Stimulated activated CD4-positive, alpha-beta T cell treated with anti-CD3 and anti-CD28 coated beads, Interleukin-1b, Interleukin-23, amount 100 ng/mL, for 1 hour (primary cell): ENCODE measurements around the gene VGF.
A peak's percentile ranks its signal among the peaks of the same experiment; 100 is the strongest.

Experiments used
- DNase-seq, 2 donors: peaks; one replicate each; pipeline ENCODE4 v3.0.0-alpha.2; 2020; ENCODE audit warnings: low read depth in 2 of 2

The VGF gene

DNA sequence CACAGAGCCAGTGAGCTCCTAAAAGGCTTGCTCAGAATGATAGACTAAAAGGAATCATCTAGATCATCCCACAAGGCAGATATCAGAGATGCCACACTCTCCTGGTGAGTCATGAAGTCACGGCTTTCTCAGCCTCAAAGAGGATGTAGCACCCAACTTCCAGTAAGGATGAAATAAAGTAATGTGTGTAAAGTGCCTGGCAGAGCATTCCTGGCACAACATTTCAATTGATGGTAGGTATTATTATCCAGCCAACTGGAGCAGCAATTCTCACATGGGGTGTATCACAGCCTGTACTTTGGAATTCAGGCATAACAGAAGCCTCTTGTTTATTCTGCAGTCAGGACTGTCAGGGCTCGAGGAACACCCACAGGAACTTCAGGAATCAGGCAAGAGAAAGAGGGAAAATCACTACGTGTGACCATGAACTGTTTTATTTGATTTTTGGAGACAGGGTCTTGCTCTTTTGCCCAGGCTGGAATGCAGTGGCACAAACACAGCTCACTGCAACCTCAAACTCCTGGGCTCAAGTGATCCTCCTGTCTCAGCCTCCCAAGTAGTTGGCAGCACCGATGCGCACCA, 20.0 kb upstream of the VGF start:
- DNase-seq: no peak

DNA sequence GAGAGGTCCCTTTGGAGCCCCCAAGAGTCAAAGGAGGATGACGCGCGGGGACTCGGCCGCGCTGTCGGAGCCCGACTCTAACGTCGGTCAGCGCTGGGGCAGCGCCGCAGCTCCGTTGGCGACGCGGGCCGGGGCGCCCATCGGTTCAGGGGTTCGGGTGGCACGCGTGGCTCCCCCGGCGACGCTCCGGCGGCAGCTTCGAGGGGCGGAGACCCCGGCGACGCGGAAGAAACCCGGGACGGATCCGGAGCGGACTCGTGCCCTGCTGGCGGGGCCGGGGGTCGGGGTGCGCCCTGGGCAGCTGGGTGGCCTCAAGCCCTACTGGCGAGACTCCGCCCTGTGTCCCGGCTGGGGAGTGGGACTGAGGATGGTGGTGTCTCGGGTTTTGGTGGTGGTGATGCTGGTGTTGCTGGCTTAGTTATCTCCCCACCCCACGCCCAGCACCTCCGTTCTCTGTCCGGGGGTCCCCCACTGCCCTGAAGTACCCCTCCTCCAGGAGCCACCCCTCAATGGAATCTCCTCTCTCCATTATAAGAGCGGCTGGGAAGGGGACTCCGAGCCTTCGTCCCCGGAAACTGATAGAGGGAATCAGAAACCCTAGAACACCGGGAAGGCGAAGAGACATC, 14.9 kb upstream of the VGF start, which contains the start of gene NAT16:
Gene NAT16, minus strand, starts transcription at position 164 of the 626 bp plus-strand sequence. CDS start 5,486 bp downstream, outside the sequence.
- no peak for DNase-seq

DNA sequence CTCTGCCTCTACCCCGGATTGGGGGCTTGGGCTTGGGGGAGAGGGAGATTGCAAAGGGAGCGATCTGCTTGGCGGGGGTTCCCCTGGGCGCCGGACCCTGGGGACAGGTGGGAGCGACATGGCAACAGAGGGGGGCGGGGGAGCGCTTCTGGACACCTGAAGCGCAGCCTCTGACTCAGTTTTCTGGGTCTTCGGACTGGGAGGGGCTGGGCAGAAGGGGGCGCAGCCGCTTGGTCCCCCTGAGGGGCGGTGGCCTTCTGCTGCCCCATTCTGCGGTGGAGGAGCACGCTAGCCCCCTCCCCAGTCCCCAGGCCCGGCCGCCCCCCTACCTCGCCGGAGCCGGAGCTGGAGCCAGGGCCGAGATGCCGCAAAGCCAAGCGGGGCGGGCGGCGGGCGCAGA, 14.3 kb upstream of the VGF start:
- no peak for DNase-seq

DNA sequence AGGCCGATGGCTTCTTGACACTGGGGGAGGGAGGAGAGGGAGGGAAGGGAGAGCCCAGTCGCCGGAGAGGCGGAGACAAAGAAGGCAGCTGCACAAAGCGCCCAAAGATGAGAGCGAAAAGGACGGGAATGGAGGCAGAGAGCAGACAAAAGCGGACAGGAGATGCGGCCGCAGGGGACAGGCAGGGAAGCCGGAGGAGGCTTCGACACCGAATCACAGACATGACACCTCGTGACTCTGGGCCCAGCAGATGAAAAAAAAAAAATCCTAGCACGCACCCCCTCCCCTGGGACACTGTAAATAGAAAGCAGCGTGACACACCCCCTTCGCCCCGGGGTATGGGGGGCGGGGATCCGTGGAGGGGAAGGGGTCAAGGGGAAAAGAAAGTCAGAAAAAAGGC, 13.7 kb upstream of the VGF start:
- no peak for DNase-seq

DNA sequence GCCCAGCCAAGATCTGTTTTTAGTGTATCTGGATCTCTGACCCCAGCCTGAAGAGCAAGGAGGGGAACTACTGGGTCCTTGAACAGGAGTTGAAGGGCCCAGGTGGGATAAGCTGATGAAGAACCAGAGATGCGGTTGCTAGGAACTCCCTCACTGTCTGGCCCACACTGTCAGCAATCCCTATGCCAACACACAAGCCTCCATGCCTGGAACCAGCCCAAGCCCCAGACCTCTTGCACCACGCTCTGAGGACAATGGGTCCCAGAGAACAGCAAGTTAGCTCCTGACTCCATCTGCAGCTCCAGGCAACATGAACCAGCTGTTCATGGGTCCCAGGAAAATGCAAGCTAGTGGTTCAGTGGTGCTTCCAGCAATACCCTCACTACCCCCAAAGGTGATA, 12.3 kb upstream of the VGF start:
- no peak for DNase-seq

DNA sequence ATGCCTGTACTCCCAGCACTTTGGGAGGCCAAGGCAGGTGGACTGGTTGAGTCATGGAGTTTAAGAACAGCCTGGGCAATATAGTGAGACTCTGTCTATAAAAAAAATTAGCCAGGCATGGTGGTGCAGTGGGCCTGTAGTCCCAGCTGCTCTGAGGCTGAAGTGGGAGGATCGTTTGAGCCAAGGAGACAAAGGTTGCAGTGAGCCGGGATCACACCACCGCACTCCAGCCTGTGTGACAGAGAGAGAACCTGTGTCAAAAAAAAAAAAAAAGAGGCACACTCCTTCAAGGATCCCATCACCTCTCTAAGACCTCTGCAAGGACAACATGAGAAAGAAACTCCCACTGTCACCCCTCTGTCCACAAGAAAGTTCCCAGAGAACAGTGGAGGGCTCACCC, 10.3 kb upstream of the VGF start:
- DNase-seq: no peak

DNA sequence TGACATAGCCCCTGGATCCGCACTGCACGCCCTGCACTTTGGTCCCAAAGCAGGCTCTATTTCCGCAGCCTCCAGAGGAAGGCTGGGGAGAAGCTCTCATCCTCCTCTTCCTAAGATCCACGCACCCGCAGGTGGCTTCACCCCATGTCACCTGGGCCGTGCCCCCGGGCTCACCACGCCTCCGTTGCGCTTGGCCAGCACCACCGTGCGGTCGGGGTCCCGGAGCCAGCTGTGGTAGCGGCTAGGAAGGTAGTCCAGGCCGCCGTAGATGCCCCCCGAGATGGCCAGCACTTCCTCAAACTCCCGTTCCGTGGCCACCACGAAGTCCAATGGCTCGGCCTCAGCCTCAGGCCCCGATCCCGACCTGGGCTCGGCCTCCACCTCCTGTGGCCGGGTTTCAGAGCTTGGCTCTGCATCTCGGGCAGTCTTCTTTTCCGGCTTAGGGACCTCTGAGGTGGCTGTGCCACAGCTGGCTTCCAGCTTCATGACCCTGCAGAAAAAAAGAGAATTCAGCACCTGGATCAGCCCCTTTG, 9.0 kb upstream of the VGF start:
- DNase-seq: no peak

DNA sequence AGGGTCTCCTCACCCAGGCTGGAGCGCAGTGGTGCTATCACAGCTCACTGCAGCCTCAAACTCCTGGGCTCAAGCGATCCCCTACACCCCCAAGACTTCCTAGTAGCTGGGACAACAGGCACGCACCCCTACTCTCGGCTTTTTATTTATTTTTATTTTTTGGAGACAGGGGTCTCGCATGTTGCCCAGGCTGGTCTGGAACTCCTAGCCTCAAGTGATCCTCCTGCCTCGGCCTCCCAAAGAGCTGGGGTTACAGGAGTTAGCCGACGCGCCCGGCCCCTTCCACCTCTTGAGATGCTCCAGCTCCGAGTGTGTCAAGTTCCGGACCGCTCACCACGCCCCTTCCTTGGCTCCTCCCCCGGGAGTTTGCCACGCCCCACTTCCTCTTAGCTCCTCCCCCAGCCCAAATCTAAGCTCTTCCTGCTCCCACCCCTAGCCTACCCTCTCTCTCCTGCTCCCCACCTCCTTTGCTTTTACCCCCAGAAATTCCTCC, 8.4 kb upstream of the VGF start:
- DNase-seq: peak in 1 of 2 donors; percentile 47

DNA sequence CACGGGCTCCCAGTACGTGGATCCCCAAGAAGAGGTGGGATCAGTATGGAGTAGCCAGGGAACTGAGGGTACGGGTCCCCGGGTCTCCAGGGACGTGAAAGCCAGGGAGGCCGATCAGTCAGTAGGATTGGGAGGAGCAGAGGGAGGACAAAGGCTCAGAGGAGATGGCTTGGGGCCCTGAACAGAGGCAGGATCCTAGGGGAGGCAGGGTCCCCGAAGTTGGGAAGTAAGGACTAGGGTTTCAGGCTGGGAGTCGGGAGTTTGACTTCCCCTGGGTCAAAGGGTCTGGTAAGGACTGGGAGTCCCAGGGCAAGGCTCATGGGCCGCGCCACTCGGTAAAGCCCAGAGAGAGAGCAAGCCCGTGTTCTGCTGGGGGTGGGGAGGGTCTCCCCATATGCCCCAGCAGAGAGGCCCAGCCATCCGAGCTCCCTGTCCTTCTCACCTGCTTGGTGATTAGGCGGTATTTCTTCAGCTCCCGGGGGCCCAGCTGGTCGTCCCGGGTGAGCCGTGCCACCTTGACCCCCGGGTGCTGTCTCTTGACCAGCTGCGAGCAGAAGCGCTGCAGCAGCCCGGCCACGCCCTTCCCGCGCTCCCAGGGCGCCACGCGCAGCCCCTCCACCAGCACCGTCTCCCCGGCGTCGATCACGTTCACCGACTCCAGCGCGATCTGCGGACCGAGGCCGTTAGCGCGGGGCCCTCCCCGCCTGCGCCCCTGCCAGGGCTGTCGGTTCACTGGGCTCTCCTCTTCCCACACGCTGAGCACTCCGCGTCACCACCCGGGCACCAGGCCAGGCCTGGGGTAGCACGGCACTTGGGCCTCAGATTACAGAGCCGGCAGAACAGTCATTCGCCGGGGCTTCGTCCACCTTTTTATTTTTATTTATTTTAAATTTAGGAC, 7.7 kb upstream of the VGF start:
- DNase-seq: no peak

DNA sequence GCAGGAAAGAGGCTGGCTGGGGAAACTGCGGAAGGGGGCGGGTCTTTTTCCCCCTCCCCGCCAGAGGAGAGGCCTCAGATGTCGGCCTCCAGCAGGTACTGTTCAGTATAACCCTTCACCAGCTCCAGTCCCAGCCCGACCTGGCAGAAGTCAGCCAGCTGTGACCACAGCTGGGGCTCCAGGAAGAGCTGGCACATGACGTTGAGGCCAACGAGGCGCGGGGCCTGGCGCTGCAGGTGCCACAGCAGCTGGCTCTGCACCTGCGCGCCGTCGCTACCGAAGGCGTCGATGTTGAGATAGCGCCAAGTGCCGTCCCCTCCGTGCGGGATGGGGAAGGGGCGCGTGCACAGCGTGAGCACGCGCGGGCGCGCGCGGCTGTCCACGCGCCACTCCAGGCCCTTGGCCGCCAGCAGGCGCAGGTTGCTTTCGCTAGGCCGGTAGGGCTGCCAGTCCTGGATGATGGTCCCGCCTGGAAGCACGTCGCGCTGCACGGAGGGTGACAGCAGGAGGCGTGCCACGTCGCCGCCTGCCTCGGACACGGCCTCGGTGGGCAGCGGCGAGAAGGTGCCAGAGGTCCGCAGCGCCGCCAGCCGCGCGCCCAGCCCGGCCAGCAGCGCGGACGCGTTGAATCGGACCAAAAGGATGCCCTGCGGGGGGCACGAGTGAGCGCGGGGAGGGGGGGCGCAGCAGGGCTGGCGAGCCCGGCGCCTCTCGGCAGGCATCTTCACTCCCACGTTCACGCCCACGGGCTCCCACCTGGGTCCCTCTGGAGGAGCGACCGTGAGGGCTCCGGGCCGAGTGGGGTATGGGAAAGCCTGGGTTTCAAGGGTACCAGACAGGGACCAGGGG, 6.9 kb upstream of the VGF start:
- DNase-seq: no peak

DNA sequence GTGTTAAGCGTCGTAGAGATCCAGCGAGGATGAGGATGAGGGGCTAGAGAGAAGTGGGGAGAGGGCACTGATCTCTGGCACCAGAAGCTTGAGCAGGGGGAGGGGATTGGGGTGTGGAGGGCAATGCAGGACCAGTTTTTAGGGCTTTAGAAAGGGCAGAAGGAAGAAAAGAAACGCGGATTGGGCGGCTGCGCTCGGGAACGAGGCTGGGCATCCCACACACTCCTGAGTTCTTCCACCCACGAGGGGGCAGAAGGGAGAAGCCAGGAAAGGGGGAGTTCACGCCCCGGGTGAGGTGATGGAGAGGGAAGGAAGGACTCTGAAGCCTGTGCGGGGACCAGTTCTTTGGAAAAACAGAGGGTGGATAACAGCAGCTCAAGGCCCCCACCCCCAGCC, 6.1 kb upstream of the VGF start:
- no peak for DNase-seq

DNA sequence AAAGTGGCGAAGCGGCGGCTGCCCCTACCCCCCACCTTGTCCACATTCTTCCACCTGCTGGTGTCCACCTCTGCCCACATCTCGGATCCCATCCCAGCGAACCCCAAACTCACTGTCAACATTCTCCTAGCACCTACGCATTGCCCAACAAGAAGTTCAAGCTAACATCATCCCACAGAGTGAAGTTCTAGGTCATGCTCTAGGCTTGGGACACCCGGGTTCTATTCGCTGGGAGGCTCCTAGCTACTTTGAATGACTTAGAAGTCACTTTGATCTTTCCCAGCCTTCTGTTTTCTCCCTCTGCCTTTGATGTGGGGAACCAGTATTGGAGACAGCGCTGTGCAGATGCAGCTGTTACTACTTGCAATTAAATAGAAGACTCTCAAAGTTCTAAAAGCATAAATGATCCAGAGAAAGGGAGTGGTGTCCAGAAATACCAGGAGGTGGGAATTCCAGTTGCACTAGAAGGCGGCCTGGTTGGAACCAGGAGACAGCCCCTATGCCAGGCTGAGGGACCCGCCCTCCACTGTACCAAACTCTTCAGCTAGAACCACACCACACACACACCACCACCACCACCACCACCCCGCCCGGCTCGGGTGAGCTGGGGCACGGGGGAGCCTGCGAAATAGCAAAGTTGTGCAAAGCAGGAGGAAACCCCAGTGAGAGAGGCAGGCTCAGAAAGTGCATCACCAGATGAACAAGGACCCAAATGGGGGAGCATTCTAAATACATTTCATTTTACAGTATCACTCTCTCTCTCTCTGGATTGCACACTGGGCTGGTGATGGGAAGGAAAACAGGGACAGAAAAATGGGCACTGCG, 5.5 kb upstream of the VGF start:
- no peak for DNase-seq

DNA sequence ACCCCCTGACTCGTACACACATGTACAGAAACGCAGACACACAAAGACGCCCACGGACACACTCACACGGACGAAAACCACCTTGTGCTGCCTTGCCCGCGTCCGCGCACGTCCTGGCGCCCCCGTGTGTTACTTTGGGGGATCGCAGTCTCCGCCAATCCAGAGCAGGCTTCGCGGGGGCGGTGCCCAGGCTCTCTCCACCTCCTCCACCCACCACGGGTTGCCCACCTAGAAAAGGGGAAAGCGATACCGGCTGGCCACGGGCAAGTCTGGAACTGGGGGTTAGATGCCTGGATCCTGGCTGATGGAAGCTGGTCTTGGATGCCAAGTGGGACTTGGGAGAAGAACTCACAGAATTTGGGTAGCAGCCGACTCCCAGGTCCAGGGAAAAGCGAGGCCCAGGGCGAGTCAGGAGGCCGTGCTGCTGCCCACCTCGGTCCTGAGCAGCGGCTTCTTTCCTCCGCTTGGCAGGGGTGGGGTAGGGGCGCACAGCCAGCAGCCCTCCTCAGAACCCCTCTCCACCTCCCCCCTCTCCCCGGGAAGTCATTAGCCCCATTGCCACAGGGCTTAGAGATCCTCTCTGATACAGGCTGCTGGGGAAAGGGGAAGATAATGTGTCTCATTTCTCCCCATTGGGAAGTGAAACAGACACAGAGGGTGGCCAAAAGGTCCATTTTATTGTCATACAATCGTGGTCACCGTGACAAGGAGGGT, 4.6 kb upstream of the VGF start:
- DNase-seq: peak; percentile 63 to 79

DNA sequence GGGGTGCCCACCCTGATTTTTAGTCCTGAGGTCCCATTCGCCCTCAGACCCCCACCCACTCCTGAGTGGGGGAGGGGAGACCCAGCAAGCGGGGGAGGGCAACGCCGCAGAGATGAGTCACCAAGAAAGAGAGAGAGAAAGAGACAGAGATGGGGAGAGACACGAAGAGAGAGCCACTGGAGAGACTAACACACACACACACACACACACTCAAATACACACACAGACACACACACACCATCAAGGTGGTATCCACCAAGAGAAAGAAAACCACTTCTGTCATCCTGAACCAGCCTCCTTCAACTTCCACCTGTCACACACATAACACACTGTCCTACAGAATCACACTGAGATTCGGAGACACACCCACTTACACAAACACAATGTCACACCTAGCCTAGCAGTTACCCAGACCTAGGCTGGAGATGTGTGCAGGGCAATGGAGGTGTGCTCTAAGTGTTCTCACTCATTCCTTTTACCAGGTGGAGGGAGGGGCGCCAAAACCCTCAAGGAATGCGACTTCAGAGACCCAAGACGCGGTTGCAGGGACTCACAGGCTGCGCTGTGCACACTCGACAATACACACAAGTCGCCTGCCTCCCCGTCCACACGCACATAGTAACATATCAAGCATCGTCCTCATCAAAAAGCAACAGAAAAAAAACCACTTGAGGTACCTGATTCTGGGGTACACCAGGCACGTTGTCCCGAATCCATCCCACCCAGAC, 3.9 kb upstream of the VGF start:
- no peak for DNase-seq

DNA sequence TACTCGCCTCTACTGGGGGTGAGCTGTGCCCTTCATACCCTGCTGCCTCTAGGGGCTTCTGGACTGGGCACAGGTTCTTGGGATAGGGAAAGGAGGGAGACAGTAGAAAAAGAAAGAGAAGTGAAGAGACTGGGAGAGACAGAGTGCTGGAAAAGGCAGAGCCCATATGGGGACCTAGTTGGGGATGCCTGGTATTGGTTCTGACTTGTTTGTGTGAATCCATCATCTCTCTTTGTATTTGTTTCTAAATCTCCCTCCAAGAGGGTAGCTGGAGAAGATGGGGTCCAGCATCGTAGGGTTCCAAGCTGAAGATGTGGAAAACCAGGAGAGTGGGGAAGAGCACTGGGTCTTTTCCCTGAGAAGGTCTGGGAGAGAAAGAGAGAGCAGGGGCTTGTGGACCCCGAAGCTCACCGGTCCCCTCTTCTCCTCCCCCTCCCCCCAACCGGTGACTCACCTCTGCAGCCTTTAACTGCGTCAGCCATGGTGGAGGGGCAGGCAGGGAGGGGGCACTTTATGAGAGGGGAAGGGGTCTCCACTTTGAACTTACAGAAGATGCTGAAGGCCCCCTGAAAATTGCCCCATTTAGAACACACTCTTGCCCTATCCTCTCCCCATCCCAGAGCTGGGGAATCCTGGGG, 3.2 kb upstream of the VGF start:
- no peak for DNase-seq

DNA sequence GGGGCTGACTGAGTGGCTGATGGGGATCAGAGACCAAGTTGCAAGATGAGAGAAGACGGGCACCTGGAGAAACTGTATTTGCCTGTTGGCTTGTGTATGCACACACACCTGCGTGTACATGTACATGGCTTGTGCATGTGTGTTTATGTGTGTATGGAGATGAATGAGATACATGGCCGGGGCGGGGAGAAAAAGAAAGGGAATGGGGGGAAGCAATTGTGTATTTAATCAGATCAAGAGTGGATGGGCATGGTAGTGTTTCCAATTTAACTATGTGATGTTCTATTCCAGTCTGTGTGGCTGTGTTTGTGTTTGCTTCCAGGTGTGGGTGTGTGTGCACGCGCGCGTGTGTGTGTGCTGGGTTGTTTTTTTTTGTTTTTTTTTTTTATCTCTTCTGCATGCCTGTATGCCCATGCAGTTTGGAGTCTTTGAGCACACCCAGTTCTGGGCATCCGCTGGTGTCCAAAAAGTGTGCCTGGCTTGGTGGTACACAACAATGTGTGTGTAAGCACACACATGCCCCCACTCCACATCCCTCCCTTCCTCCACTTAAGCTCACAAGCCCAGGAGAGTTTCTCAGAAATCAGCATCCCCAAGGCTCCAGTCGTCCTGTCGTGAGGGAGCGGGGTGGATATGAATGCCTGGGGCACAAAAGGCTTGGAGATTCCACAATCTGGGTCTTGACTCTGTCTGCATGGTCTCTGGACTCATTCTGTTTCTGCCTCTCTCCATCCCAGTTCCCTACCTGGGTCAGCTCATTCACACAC, 2.5 kb upstream of the VGF start:
- DNase-seq: no peak

DNA sequence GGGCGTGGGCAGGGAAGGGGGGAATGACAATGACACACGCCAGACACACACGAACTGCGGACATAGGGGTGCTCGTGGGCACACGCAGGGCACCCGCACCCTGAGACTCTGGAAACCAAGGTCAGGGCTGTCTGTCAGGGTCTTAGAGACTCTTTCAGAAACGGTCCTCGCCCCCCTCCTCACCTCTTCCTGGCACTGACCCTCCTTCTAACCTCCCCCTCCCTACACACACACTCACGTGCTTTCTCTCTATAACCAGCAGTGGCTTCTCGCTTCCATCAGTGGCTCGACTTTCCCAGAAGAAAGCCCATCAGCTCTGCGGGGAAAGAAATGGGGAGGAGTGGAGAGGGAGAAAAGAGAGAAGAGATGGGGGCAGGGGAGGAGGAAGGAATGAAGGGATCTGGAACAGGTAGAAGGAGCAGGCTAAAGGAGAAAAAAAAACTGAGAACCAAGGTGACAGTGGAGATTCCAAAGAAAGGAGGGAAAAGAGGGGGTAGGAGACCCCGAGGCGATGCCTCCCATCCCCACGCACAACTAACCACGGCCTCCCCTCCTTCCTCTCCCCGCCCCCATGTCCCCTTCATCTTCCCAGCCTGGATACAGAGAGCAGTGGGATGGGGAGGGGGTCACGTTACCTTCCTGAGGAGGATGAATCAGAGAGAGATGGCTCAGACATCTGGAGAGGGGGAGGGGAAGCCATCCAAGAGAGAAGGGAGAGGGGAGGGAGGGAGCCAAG, 1.7 kb upstream of the VGF start:
- DNase-seq: no peak

DNA sequence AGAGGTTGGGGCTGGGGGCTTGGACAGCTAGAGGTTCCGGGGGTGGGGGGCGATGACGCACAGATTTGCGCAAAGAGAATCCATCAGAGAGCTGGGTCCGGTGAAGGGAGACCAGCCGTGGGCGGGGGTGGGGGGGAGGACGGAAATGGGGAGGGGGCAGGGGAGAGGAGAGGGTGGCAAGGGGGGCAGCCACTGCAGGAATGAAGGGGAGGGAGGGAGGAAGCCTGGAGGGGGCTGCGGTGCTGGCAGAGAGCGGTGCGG, 1.2 kb upstream of the VGF start:
- DNase-seq: no peak
